SK-N-MC (cell line): ENCODE data around the gene GPX3.

Source experiments
- EZH2 ChIP-seq: fragments of 200-600 bp; sonication (generic); IDR thresholded peaks from one replicate; pipeline ENCODE4 v1.6.1; 2017; ENCODE audit warnings: antibody characterized with exemption
- POLR2AphosphoS5 ChIP-seq: IDR thresholded peaks from 2 replicates; pipeline ENCODE4 v1.6.1; 2012; ENCODE audit warnings: mild to moderate bottlenecking, low read depth, low read length, borderline replicate concordance

- TF ChIP-seq POLR2AphosphoS5 = no peak
- no peak for TF ChIP-seq EZH2
Measured at GRCh38 chr5:151065609-151066008, 45.2 kb downstream of the GPX3 start.
